GM08714 (cell line): ENCODE data around the gene MYZAP.
"Not testable (repeated sequence)": the region's sequence is repeated elsewhere in the genome, so short reads cannot be mapped to it uniquely, and the experiment has no call there.

Source experiments
- H3K4me3 ChIP-seq: fragments of 200-500 bp; sonication (Bioruptor generic); 2 replicates; pipeline ENCODE4 v1.5.1; 2014; ENCODE audit warnings: mild to moderate bottlenecking, low read length, inconsistent platforms
- ZNF274 ChIP-seq: IDR thresholded peaks from 2 replicates; pipeline ENCODE4 v1.6.1; 2012; ENCODE audit warnings: mild to moderate bottlenecking, low read depth, low read length

MYZAP gene

DNA sequence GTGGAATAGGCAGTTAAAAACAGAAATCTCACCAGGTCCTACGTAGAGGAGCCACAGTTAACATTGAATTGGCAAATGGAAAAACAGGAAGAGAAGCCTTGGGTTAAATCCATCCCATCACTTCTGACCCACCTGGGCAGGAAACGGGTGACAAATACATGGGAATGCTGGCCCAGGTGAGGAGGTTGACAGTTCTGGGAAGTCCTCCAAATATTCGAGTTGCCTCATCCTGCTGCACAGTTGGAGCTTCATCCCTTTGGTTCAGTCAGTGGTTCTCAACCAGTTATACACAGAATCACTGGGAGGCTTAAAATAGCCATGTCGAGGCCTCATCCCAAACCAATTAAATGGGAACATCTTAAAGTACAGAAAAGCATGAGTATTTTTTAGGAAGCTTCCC lies 5.3 kb downstream of the MYZAP start:
- no peak for TF ChIP-seq ZNF274
- H3K4me3 ChIP-seq = no peak overlapping the region

DNA sequence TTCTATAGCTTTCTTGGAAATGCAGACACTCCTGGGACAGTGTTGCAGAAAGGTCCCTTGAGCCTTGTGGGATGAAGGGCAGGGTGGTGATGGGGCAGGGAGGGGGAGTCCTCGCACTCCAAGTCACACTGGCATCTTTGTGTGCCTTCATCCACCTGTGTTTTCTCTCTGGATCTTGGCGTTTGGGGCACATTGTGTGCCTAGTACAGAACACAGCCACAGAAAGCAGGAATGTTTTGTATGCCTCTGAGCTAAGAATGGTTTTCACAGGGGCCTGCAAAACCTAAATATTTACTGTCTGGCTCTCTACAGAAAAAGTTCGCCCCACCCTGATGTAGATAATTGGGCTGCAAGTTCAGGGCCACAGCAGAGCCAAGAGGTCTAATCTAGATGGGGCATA lies 5.7 kb downstream of the MYZAP start:
- no peak overlapping the region for H3K4me3 ChIP-seq
- no peak for TF ChIP-seq ZNF274

DNA sequence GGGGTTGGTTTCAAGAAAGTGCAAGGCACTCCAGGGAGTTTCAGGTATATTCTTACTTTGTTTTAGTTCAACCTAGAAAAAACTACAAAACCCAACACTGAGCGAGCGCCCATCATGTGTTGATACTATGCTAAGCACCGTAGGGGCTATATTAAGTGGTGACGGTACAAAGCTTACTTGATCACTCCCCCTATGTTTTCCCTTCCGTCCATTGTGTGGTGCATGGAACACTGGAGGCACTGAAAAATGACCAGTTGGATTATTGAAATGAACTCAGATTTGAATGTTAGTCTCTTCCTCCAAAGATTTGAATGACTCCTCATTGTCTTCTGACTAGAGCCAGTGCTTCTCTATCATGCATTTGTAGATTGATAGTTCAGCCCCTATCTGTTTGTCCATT lies 6.6 kb downstream of the MYZAP start:
- no peak overlapping the region for H3K4me3 ChIP-seq
- TF ChIP-seq ZNF274 = no peak

DNA sequence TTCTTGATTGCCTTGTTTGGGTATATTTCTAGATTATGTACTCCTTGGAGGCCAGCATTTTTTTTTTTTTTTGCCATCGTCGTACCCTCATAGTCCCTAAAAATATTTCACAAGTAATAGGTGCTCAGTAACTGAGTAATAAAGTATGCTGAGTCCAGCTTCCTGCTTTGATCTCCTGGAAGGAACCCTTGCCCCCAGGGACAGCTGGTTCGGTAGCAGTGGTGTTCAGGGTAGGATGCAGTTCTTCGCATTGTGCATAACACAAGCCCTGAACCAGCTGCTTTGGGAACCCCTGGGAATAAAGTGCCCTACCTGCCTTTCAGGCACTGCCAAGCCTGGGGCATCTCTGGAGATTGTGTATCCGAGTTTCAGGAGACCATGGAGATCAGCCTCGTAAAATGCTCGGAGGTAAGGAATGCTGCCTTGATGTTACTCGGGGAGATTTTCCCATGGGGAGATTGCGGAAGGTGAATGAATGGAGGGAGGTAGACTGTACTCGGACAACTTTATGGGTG lies 7.6 kb downstream of the MYZAP start:
- no peak for TF ChIP-seq ZNF274
- H3K4me3 ChIP-seq = no peak overlapping the region

DNA sequence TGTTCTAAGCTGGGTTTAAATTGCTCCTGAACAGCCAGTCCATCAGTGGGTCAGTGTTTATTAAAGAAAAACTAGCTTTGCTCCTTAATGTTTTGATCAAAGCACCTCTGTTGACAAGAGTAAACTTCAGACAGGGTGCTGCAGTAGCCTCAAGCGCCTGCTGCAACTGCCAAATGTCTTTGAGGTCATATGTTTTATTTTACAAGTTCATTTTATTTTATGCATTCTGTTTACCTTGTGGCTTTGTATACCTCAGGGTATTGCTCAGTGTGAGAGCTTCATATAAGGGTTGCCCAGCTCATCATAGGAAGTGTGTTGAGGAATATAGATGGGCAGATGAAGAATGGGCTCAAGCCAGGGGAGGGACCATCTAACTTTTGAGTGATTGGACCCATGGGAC lies 8.5 kb downstream of the MYZAP start:
- H3K4me3 ChIP-seq = no peak overlapping the region
- TF ChIP-seq ZNF274 = no peak

DNA sequence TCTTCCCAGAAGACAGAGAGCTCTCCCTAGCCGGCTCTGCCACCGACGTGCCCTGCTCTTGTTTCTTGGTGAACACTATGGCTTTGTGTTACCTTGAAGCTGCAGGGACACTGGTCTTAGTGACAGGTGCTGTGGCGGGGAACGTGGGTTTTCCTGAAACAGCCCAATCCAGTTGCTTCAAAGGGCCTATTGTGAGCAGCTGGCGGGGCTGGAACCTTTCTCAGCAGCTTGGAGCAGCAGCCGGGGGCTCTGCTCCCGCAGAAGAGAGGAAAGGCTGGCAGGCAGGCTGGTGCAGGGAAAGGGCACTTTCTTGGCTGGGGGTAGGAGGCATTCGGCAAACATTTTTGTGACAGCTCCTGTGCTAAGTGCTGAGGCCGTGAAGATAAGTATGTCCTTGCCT lies 12.8 kb downstream of the MYZAP start:
- TF ChIP-seq ZNF274 = no peak
- no peak overlapping the region for H3K4me3 ChIP-seq

DNA sequence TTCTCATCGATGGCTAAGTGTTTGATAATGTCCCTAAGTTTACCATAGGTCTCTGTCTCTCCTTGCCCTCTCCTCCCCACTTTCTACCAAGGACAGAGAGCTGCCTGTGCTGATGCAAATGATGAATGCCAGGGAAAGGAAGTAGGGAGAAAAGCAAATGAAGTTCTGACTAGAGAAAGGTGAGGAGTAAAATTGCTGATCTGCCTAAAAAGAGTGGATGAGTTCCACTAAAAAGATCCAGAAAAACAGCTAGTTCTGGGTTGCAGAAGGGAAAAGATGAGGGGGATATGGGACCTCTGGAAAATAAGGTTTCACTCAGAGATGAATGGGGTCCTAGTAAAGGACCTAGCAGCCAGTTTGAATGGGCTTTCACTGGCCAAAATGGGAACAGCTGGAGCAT lies 13.8 kb downstream of the MYZAP start:
- H3K4me3 ChIP-seq = no peak overlapping the region
- no peak for TF ChIP-seq ZNF274

DNA sequence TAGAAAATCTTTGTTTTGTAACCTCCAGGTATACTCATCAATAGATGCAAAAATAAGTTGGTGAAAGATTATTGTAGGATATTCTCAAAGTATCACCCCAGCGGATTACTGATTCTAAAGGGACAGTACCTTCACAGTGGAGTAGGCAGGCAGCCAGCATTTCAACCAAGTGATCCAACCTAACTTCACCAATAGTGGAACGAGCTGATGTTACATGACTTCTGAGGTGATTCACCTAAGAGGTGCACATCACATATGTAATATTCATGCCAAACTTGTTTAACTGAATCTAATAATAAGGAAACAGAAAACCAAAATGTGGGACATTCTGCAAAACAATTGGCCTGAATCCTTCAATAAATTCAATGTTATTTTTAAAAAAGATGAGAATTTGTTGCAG lies 14.3 kb downstream of the MYZAP start:
- no peak for TF ChIP-seq ZNF274

DNA sequence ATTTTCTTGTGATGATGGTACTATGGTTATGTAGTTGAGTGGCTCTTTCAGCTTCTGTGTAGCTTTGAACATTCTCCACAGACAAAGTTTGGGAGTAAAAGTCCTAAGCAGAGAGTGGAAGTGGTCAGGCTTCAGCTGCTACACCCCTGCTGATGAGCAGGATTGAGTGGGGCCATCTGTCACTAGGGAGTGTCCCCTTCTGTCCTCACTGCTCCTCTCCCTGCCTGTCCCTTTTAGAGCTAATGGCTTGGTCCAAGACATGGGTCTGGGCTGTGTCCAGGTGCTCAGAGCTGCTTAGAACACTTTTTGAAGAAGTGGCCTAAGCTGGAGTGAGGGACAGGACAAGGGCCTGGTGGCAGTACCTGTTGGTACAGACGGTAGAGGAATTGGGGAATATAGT lies 15.1 kb downstream of the MYZAP start:
- TF ChIP-seq ZNF274 = no peak
- H3K4me3 ChIP-seq = no peak overlapping the region

More for the DNA sequence above, 14.3 kb downstream of the MYZAP start:
- no peak overlapping the region for H3K4me3 ChIP-seq

DNA sequence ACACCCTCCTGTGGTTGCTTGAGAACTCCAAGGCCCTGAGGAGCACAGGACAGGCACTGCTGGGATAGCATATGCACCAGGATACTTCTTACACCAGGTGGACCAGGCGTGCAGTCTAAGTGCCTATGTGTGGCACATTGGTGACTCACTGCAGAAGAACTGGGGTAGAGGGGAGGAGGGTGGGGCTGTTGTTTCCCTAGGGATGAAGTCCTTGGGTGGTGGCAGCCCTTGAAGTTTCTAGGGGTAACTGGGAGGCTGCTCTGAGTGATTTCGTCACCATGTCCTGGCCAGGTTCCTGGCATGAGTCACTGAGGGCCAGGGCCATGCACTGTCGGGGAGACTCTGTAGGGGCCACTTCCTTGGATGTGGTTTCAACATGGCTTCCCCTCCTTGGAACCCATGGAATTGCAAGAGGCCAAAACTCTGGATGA lies 15.9 kb downstream of the MYZAP start:
- H3K4me3 ChIP-seq = no peak overlapping the region
- no peak for TF ChIP-seq ZNF274

DNA sequence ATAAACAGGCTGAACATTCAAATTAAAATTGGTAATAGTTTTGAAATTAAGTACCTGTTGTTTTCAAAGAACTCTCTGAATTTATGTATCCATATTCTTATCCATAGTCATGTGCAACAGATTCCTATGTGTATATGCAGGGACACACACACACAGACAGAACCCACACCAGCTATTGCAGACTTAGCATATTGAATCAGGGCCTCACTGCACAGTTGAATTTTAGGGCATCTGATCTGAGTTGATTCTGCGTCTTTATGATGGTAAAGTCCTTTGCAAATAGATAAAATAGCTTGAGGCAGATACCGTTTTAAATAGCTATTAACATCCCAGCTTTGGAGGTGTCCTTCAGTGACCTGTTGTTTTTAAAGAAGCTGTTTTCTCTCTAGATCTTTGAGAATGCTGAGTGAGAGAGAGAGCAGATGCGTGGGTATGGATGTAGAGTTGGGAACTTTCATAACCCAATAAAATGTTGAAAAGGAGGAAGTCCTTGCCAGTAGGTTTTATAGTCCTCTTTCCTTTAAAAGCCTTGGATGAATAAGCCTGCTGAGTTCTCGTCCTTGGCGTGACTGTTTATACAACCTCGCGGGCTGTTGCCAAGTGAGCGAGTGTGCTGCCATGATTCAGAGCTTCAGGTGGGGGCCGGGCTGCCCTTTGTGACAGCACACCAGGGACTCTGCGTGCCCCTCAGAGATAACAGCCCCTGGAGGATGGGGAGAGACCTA lies 18.3 kb downstream of the MYZAP start:
- no peak for TF ChIP-seq ZNF274
- no peak overlapping the region for H3K4me3 ChIP-seq

DNA sequence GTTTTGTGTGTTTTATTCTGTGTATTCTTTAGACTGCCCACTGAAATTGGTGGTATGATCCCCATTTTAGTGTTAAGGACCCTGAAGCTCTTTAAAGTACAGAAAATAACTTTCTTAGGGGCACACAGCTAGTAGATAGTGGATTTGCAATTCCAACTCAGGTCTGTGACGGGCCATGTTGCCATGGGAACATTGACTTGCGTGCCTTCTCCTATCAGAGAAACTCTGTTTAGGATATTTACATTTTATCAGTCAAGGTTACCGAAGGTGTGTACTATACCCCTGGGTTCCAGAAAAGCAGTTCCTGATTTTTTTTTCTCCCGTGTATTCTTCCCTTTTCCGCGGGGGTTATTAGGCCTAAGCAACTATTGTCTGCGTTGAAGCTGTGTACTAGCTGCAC lies 19.4 kb downstream of the MYZAP start:
- H3K4me3 ChIP-seq = no peak overlapping the region
- TF ChIP-seq ZNF274 = no peak

DNA sequence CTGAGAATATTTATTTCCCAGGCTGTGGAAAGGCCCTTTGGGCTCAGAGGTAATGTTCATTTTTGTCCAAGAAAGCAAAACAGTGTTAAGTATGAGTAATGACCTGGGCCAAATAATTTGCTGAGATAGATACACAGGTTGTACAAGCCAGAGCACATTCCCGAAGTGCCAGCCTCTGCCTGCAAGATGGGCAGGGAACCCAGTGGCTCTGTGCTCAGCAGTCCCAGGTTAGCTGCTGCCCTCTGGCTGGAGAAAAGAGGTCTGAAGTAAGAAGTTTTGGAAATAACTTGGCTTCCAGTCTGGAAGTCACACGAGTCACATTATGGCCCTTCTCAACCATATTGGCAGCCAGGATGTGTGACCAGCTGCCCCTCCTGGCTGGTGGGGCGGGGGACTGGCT lies 20.2 kb downstream of the MYZAP start:
- no peak overlapping the region for H3K4me3 ChIP-seq
- no peak for TF ChIP-seq ZNF274

DNA sequence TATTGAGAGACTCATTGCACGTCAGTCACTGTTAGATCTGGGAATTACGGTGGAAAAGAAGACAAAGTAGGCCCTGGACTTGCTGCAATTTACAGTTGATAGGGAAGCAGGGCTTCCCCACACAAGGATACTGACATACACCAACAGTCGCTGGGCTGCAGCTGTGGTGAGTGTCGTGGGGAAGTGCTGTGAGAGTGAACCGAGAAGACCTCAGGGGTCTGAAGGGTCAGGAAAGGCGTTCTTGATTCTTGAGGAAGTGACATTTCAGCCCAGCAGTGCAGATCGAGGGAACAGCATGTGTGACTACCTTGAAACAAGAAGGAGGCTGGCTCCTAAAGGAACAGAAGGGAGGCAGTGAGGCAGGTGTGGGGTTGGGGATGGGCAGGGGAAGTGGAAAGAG lies 22.5 kb downstream of the MYZAP start:
- no peak for TF ChIP-seq ZNF274

DNA sequence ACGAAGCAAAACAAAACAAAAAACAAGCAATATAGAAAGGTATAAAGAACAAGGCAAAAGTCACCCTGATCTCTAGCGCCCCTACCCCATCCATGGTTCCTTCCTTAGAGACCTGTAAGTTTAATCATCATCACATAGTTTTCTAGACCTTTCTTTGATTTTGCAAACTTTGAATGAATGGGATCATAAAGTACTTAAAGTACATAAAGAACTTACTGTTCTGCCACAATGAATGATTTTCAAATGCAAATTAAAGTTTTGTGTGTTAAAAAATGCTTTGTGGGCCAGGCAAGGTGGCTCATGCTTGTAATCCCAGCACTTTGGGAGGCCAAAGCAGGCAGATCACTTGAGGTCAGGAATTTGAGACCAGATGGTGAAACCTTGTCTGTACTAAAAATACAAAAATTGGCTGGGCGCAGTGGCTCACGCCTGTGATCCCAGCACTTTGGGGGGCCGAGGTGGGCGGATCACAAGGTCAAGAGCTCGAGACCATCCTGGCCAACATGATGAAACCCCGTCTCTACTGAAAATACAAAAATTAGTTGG lies 24.3 kb downstream of the MYZAP start:
- not testable (repeated sequence) for H3K4me3 ChIP-seq

More for the DNA sequence above, 22.5 kb downstream of the MYZAP start:
- H3K4me3 ChIP-seq = no peak overlapping the region

DNA sequence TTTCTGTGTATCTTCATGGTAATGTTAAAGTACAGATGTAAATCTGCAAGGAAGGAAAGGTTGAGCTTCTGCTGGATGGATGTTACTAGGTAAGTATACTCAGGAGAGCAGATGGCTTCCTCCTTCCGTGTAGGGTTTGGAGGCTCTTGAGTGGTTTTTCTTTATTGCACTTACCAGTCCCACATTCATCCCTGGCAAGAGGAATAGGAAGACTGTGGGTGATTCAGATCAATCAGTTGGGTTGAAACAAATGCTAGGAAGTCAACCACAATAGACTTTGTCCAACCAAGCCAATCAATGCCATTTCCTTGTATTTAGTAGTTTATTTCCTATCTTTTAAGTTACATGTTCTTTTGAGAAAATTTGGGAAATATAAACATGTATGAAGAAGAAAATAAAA lies 26.6 kb downstream of the MYZAP start:
- no peak overlapping the region for H3K4me3 ChIP-seq
- TF ChIP-seq ZNF274 = no peak

DNA sequence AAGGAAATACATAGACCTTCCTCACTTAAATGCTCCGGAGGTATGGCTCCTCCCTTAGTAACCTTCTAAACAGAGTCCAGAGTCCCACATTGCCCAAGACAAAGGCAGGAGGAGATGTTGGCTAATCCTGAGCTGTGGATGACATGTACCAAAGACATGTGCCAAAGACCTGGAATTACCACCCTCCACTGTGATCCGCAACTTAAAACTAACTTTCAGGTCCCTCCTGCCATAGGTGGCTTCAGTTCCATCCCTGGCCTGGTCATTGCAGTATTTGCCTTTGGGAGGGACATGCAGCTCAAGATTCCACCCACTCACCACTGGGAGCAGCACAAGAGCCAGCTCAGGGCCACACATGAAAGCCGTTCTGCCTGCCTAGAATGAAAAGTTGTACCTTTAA lies 28.0 kb downstream of the MYZAP start:
- no peak overlapping the region for H3K4me3 ChIP-seq
- TF ChIP-seq ZNF274 = no peak
